GM18502 (cell line): ENCODE results near the gene MORF4L1.
"Not testable (repeated sequence)": the region's sequence is repeated elsewhere in the genome, so short reads cannot be mapped to it uniquely, and the experiment has no call there.

Experiments used
- ATAC-seq: cut with Tn5 transposase; IDR thresholded peaks from one replicate; pipeline ENCODE4 v1.9.1; 2021; ENCODE audit warnings: mild to moderate bottlenecking; ENCODE audit not compliant: unreplicated experiment, poor library complexity

MORF4L1 gene

GRCh38 chr15:78923480-78924360 is 51.0 kb downstream of the MORF4L1 start:
- ATAC-seq = no peak

GRCh38 chr15:78925076-78925624 is 52.5 kb downstream of the MORF4L1 start:
- no peak for ATAC-seq

GRCh38 chr15:78925956-78926743 is 53.5 kb downstream of the MORF4L1 start:
- no peak for ATAC-seq

- ATAC-seq = no peak
These were observed 54.5 kb downstream of the MORF4L1 start for GRCh38 chr15:78927077-78927790.

GRCh38 chr15:78928176-78928575 is 55.5 kb downstream of the MORF4L1 start:
- not testable (repeated sequence) for ATAC-seq

- no peak for ATAC-seq
These were observed 56.0 kb downstream of the MORF4L1 start for GRCh38 chr15:78928616-78929093.

GRCh38 chr15:78929536-78930264 is 57.0 kb downstream of the MORF4L1 start:
- no peak for ATAC-seq

GRCh38 chr15:78930577-78931388 is 58.1 kb downstream of the MORF4L1 start:
- no peak for ATAC-seq

- ATAC-seq = no peak
These were observed 59.0 kb downstream of the MORF4L1 start for GRCh38 chr15:78931439-78932257.

GRCh38 chr15:78932258-78932808 is 59.6 kb downstream of the MORF4L1 start:
- ATAC-seq = no peak

- no peak for ATAC-seq
These were observed 60.6 kb downstream of the MORF4L1 start for GRCh38 chr15:78933187-78933822.

- ATAC-seq = no peak
These were observed 61.3 kb downstream of the MORF4L1 start for GRCh38 chr15:78933823-78934654.

- no peak for ATAC-seq
These were observed 61.9 kb downstream of the MORF4L1 start for GRCh38 chr15:78934655-78935023.

- no peak for ATAC-seq
These were observed 64.5 kb downstream of the MORF4L1 start for GRCh38 chr15:78937132-78937739.

GRCh38 chr15:78938658-78939488 is 66.2 kb downstream of the MORF4L1 start:
- ATAC-seq = peak; percentile 69
